Placental pericyte (primary cell): Measurements from ENCODE around the gene USP7. TPM values are rescaled to one million over a fixed set of nuclear protein-coding genes. Genes with fewer than 3 reads are reported as not detected.

Experiments used
- total RNA-seq: library from RNA; depleted of rRNA; stranded (reverse); fragments of >200 nt; gene quantifications from 2 replicates; pipeline ENCODE4 v1.2.3, GENCODE V29; 2012

USP7 gene
- total RNA-seq, result 63.9 and 90.3 TPM in 2 replicates

GRCh38 chr16:8963821-8964441, at the start of gene USP7:
TSS of gene USP7 (minus strand) at chr16:8963906. CDS start at chr16:8963285, 621 bp downstream.

DNA sequence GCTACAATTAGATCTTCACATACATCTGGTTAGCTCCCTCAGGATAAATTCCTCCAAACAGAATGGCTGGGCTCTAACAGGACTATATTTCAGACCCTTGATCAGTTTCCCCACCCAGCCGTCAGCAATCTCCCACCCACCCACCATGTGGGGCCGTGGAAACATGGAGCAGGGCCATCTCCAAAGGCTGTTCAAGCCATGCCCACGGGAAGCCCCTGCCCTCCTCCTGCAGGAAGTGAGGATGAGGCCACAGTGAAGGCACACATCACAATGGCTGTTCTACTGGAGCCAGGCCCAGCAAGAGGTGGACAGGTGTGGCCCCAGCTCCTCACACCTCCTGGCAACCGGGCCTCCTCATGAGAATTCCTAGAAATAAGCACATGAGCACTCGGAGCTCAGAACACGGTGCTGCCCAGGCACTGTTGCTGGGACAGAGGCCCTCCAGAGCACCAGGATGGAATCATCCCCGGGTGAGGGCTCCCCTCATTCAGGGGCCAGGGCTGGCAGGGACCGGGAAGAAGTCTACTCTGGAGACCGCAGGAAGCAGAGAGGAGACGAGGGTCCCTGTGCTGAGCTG, 81.6 kb downstream of the USP7 start, which contains the start of gene LITAFD:
LITAFD (plus strand) TSS at position 311 of the 577 bp plus-strand sequence. CDS start 2,005 bp downstream, outside the sequence.

GRCh38 chr16:8868416-8869211, 95.1 kb downstream of the USP7 start, which contains the start of gene CARHSP1:
TSS of gene CARHSP1 (minus strand) at chr16:8869006. CDS start at chr16:8859328, 9,678 bp downstream.

Other genes starting within 250 kb of the USP7 start
- gene TMEM186, start 166.3 kb downstream of the USP7 start, total RNA-seq, result 4.3 and 6.3 TPM in 2 replicates
- gene PMM2, start 166.1 kb downstream of the USP7 start, total RNA-seq, result 51.1 and 55.4 TPM in 2 replicates
- gene CARHSP1, start 94.9 kb downstream of the USP7 start, total RNA-seq, result 89.2 and 158 TPM in 2 replicates
- gene LITAFD, start 81.6 kb downstream of the USP7 start, total RNA-seq, result not detected in 2 replicates
- gene HAPSTR1, start 127.7 kb upstream of the USP7 start, total RNA-seq, result 60.8 and 108 TPM in 2 replicates